Heart left ventricle (tissue), 16 donors: ENCODE measurements around the gene KCNQ1. TPM values are rescaled to one million over a fixed set of nuclear protein-coding genes. Genes with fewer than 3 reads are reported as not detected.

Experiments used
- ATAC-seq, 4 donors: fragments of 200-7000 bp; cut with Tn5 transposase; one replicate each; pipeline ENCODE4 v1.9.1; 2020 to 2022; ENCODE audit warnings: moderate library complexity in 4 of 4, mild to moderate bottlenecking in 3 of 4, moderate number of reproducible peaks in 1 of 4
- DNase-seq, 5 donors: peaks; one replicate each; pipeline ENCODE4 v3.0.0-alpha.2; 2020
- H3K27ac ChIP-seq, 12 donors: fragments of 200-600 bp; sonication (generic) in 4 of 12; one replicate each; pipeline versions ENCODE4 v1.5.0 to v1.8.0; 2016 to 2022; ENCODE audit warnings: mild to moderate bottlenecking in 2 of 12
- H3K27me3 ChIP-seq, 9 donors: fragments of 200-600 bp; sonication (generic) in 2 of 9; one replicate each; pipeline versions ENCODE4 v1.5.1 to v1.8.0; 2016 to 2022; ENCODE audit warnings: mild to moderate bottlenecking in 3 of 9
- H3K36me3 ChIP-seq, 9 donors: fragments of 200-600 bp; sonication (generic) in 2 of 9; one replicate each; pipeline versions ENCODE4 v1.5.0 to v1.8.0; 2018 to 2022; ENCODE audit warnings: mild to moderate bottlenecking in 2 of 9
- H3K4me1 ChIP-seq, 12 donors: fragments of 200-600 bp; sonication (generic) in 4 of 12; one replicate each; pipeline versions ENCODE4 v1.5.0 to v1.8.0; 2016 to 2022; ENCODE audit warnings: mild to moderate bottlenecking in 3 of 12
- H3K4me3 ChIP-seq, 12 donors: fragments of 200-600 bp; sonication (generic) in 4 of 12; one replicate each; pipeline versions ENCODE4 v1.5.0 to v1.8.0; 2017 to 2022; ENCODE audit warnings: mild to moderate bottlenecking in 9 of 12, moderate library complexity in 4 of 12
- H3K9me3 ChIP-seq, 12 donors: fragments of 200-600 bp; sonication (generic) in 4 of 12; one replicate each; pipeline versions ENCODE4 v1.5.0 to v1.8.0; 2016 to 2022; ENCODE audit warnings: mild to moderate bottlenecking in 1 of 12
- CTCF ChIP-seq, 12 donors: fragments of 200-600 bp; sonication (generic) in 4 of 12; IDR thresholded peaks; one replicate each; pipeline versions ENCODE4 v1.5.0 to v1.8.0; 2018 to 2022; ENCODE audit warnings: antibody characterized with exemption in 12 of 12, mild to moderate bottlenecking in 5 of 12
- POLR2A ChIP-seq, 2 donors: fragments of 450-650 bp; IDR thresholded peaks; one replicate each; pipeline ENCODE4 v1.6.1; 2017; ENCODE audit warnings: antibody characterized with exemption in 2 of 2, mild to moderate bottlenecking in 2 of 2, moderate library complexity in 2 of 2
- WGBS, 4 donors: extraction: QIAGEN DNeasy Blood & Tissue Kit in 2 of 4; methylation state at CpG; one replicate each; pipeline versions ENCODE4 v1.1.5 to v1.1.7; 2013 to 2018; 5-methylcytosine and 5-hydroxymethylcytosine counted together
- intact Hi-C, 10 donors: fragments of 100-400 bp; cut with DNase I; formaldehyde crosslinking; loops; one replicate each; pipeline versions ENCODE4 v1.11.1 to v1.14.2; 2022
- polyA plus RNA-seq, 2 donors: library from polyadenylated mRNA; stranded (reverse); fragments of 200-250 nt; gene quantifications; one replicate each; pipeline ENCODE4 v1.2.3, GENCODE V29; 2013
- total RNA-seq, 9 donors: library from RNA; depleted of rRNA in 2 of 9; stranded (reverse); fragments of >200 nt in 2 of 9; fragmentation: NEBNext Ultra II Directional in 3 of 9; extraction: Animal tissue kit (Norgen Biotek cat#: 25700) in 3 of 9; gene quantifications; one replicate each; pipeline versions ENCODE4 v1.1.0 to v1.2.4, GENCODE V29; 2016 to 2023
- donor health status: ischemic (EF 13 %, LVEDD 7.1; RV severe dilation, severe dysfunction).
- donor health status: healthy with polysubstance abuse.
- donor health status: DM: no; HTN: yes; CAD: no.
- donor health status: DM: no; HTN: no; CAD: no.
- donor health status: ischemic (EF 25% LVEDD 6.9; RV normal size, moderate dysfunction).
- donor health status: ischemic (EF 25% LVEDD 5.7; RV mildly dilated, moderate dysfunction).
- donor health status: healthy.
- donor health status: DM: yes; HTN: yes; CAD: no.
- donor health status: ischemic (EF 35%, LVEDD 5.7; RV mildly dilated, moderate dysfunction).
- donor health status: nonischemic (EF 11% LVEDD 7.7; RV severe dilation, severe dysfunction).
- donor health status: DM: yes; HTN: yes; CAD: no.
- donor health status: PGD.
- donor health status: ischemic (EF 29% LVEDD 5.4; RV normal size, mild dysfunction).
- donor health status: nonischemic (EF 23%, LVEDD 6.1; RV moderate dilation, normal function).

KCNQ1 gene
- total and polyA plus RNA-seq, 11 donors = 18.6 to 42.4 (median 31.4) TPM

GRCh38 chr11:2650343-2650867 lies 205.6 kb downstream of the KCNQ1 start:
- intact Hi-C loops = loop anchor here in 1 of 10 donors (5.0 kb wide), 1 partner anchor 48 kb away; no protein-coding TSS in a partner anchor
- Histone ChIP-seq H3K36me3 (peaks cover 0 to 9% (median 0%) of the 10 kb centered on the region in 9 donors), H3K27ac (no peak overlapping the region), H3K4me3 (no peak overlapping the region), H3K9me3 (peaks cover 0 to 97% (median 45%) of the 10 kb centered on the region in 12 donors), H3K27me3 (no peaks in the 10 kb centered on the region), H3K4me1 (peaks cover 0 to 16% (median 0%) of the 10 kb centered on the region in 12 donors)
- ATAC-seq = no peak
- WGBS, 4 donors = 98 to 99% (median 98%) methylated on average over 2 of the region's 2 CpGs
- no peak for DNase-seq
- TF ChIP-seq POLR2A (IDR thresholded peaks at IDR 0.05) (no peak), CTCF (IDR thresholded peaks at IDR 0.05) (no peak)

- TF ChIP-seq POLR2A (IDR thresholded peaks at IDR 0.05) (no peak), CTCF (IDR thresholded peaks at IDR 0.05) (no peak)
- intact Hi-C loops = loop anchor here in 1 of 10 donors (5.0 kb wide), 1 partner anchor 49 kb away; no protein-coding TSS in a partner anchor
- Histone ChIP-seq H3K27ac (peak overlapping the region in 3 of 12 donors; percentile 30 to 52 (median 33)), H3K27me3 (no peaks in the 10 kb centered on the region), H3K9me3 (peaks cover 0 to 94% (median 39%) of the 10 kb centered on the region in 12 donors), H3K4me3 (no peak overlapping the region), H3K4me1 (peaks cover 0 to 16% (median 0%) of the 10 kb centered on the region in 12 donors), H3K36me3 (peaks cover 0 to 7% (median 0%) of the 10 kb centered on the region in 9 donors)
- ATAC-seq (no peak), DNase-seq (no peak)
- 88 to 96% (median 92%) methylated on average over 4 of the region's 4 CpGs for WGBS, 4 donors
Measured at GRCh38 chr11:2651054-2651617, 206.3 kb downstream of the KCNQ1 start.

GRCh38 chr11:2651826-2652271 lies 207.0 kb downstream of the KCNQ1 start:
- Histone ChIP-seq H3K4me1 (peaks cover 0 to 16% (median 0%) of the 10 kb centered on the region in 12 donors), H3K27me3 (no peaks in the 10 kb centered on the region), H3K9me3 (peaks cover 0 to 94% (median 37%) of the 10 kb centered on the region in 12 donors), H3K4me3 (no peak overlapping the region), H3K36me3 (no peaks in the 10 kb centered on the region), H3K27ac (peak overlapping the region in 4 of 12 donors; percentile 25 to 52 (median 32))
- TF ChIP-seq CTCF (IDR thresholded peaks at IDR 0.05) (no peak), POLR2A (IDR thresholded peaks at IDR 0.05) (no peak)
- WGBS, 4 donors = 82 to 97% (median 84%) methylated on average over 7 of the region's 7 CpGs
- DNase-seq (peak in 2 of 5 donors; percentile 25 to 55), ATAC-seq (peak in 3 of 4 donors; percentile 42 to 64 (median 46))
- intact Hi-C loops = loop anchor here in 1 of 10 donors (5.0 kb wide), 1 partner anchor 50 kb away; no protein-coding TSS in a partner anchor
